Body of pancreas (tissue), 4 donors: ENCODE results near the gene ST8SIA5.

Experiments
- POLR2A ChIP-seq, 3 donors: fragments of 450-650 bp; IDR thresholded peaks; one replicate each; pipeline ENCODE4 v1.6.1; 2016; ENCODE audit warnings: antibody characterized with exemption in 3 of 3, mild to moderate bottlenecking in 2 of 3
- TF ChIP-seq, protein P1 (sequence below), 7 experiments: fragments of 450-650 bp in 4 of 7; fragments of 200-600 bp in 3 of 7; sonication (generic) in 3 of 7; IDR thresholded peaks; one replicate each; pipeline ENCODE4 v1.5.1; 2016 to 2019; ENCODE audit warnings: antibody characterized with exemption in 7 of 7

DNA sequence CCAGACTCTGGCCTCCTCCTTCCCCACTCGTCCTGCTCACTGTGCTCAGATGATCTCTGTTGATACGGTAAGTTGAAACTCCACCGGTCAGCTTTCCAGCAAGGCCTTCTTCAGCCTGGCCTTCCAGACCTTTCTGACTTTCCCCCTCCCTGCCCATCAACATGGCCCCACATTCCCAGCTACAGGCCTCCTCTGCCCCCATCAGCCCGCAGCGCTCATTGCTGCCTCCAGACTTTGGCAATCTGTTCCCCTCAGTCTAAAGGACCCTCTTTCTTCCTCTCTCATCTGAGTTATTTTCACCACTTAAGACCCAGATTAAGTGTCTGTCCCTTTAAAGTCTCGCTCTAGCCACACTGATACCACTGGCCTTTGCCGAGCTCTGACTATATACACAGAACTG is 110.4 kb downstream of the ST8SIA5 start:
- TF ChIP-seq POLR2A (IDR thresholded peaks at IDR 0.05) = no peak
- TF ChIP-seq, protein P1, sequence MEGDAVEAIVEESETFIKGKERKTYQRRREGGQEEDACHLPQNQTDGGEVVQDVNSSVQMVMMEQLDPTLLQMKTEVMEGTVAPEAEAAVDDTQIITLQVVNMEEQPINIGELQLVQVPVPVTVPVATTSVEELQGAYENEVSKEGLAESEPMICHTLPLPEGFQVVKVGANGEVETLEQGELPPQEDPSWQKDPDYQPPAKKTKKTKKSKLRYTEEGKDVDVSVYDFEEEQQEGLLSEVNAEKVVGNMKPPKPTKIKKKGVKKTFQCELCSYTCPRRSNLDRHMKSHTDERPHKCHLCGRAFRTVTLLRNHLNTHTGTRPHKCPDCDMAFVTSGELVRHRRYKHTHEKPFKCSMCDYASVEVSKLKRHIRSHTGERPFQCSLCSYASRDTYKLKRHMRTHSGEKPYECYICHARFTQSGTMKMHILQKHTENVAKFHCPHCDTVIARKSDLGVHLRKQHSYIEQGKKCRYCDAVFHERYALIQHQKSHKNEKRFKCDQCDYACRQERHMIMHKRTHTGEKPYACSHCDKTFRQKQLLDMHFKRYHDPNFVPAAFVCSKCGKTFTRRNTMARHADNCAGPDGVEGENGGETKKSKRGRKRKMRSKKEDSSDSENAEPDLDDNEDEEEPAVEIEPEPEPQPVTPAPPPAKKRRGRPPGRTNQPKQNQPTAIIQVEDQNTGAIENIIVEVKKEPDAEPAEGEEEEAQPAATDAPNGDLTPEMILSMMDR (IDR thresholded peaks at IDR 0.05) = no peak
